OCI-LY3 (cell line): ENCODE results near the gene SFXN3.

Experiments used
- H2AFZ ChIP-seq: fragments of 200-600, 300-600 bp; shearing (Covaris generic); 2 replicates; pipeline ENCODE4 v1.6.0; 2014; ENCODE audit warnings: antibody characterized with exemption, low read depth, low read length
- H3K27ac ChIP-seq: fragments of 200-600, 300-600 bp; sonication (generic); 2 replicates; pipeline ENCODE4 v1.5.1; 2014; ENCODE audit warnings: mild to moderate bottlenecking, low read length, moderate library complexity, mixed read lengths
- H3K27me3 ChIP-seq: fragments of 200-600, 300-600 bp; sonication (generic); 2 replicates; pipeline ENCODE4 v1.6.1; 2014; ENCODE audit warnings: low read depth, low read length, mixed read lengths
- H3K36me3 ChIP-seq: fragments of 200-600, 300-600 bp; sonication (generic); replicated peaks from 2 replicates; pipeline ENCODE3; 2014; ENCODE audit warnings: low read depth, low read length, mixed read lengths
- H3K4me1 ChIP-seq: fragments of 300-600, 200-600 bp; sonication (generic); 2 replicates; pipeline ENCODE4 v1.6.1; 2014; ENCODE audit warnings: low read length, mixed read lengths
- H3K4me2 ChIP-seq: fragments of 200-600, 300-600 bp; sonication (generic); 2 replicates; pipeline ENCODE4 v1.6.1; 2014; ENCODE audit warnings: low read length, mixed read lengths
- H3K4me3 ChIP-seq: fragments of 300-600, 200-600 bp; sonication (generic); 2 replicates; pipeline ENCODE4 v1.5.1; 2014; ENCODE audit warnings: antibody characterized with exemption, mild to moderate bottlenecking, low read length, moderate library complexity
- H3K79me2 ChIP-seq: fragments of 300-600, 200-600 bp; shearing (Covaris generic); 2 replicates; pipeline ENCODE4 v1.6.1; 2014; ENCODE audit warnings: mild to moderate bottlenecking, low read length, mixed read lengths
- H3K9ac ChIP-seq: fragments of 300-600, 200-600 bp; shearing (Covaris generic); 2 replicates; pipeline ENCODE4 v1.6.0; 2014; ENCODE audit warnings: mild to moderate bottlenecking, low read length, moderate library complexity
- H3K9me3 ChIP-seq: fragments of 200-600, 300-600 bp; shearing (Covaris generic); 2 replicates; pipeline ENCODE4 v1.6.1; 2014; ENCODE audit warnings: low read length, mixed read lengths; ENCODE audit not compliant: insufficient read depth
- H4K20me1 ChIP-seq: fragments of 200-600, 300-600 bp; sonication (generic); 2 replicates; pipeline ENCODE4 v1.6.1; 2016; ENCODE audit warnings: low read length, mixed read lengths; ENCODE audit not compliant: insufficient read depth
- EZH2phosphoT487 ChIP-seq: fragments of 200-600 bp; shearing (Covaris generic); IDR thresholded peaks from 2 replicates; pipeline ENCODE4 v1.6.1; 2018; ENCODE audit warnings: antibody characterized with exemption, mixed run types, low read depth
- TF ChIP-seq, protein P1 (sequence below): fragments of 200-600, 300-600 bp; sonication (generic); IDR thresholded peaks from 2 replicates; pipeline ENCODE4 v1.5.1; 2014; ENCODE audit warnings: antibody characterized with exemption, low read length, low read depth

Gene SFXN3

DNA sequence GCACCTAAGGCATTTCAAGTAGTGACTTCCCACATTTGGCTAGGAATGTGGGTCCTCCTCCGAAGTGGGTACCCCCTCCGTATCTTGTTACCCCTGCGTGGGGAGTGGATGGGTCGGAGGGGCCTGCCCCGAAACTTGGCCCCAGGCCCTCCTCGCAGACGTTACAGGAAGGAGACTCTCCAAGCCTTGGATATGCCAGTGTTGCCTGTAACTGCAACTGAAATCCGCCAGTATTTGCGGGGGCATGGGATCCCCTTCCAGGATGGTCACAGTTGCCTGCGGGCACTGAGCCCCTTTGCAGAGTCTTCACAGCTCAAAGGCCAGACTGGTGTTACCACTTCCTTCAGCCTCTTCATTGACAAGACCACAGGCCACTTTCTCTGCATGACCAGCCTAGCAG lies 42.9 kb upstream of the SFXN3 start:
- TF ChIP-seq EZH2phosphoT487, result no peak
- TF ChIP-seq, protein P1, sequence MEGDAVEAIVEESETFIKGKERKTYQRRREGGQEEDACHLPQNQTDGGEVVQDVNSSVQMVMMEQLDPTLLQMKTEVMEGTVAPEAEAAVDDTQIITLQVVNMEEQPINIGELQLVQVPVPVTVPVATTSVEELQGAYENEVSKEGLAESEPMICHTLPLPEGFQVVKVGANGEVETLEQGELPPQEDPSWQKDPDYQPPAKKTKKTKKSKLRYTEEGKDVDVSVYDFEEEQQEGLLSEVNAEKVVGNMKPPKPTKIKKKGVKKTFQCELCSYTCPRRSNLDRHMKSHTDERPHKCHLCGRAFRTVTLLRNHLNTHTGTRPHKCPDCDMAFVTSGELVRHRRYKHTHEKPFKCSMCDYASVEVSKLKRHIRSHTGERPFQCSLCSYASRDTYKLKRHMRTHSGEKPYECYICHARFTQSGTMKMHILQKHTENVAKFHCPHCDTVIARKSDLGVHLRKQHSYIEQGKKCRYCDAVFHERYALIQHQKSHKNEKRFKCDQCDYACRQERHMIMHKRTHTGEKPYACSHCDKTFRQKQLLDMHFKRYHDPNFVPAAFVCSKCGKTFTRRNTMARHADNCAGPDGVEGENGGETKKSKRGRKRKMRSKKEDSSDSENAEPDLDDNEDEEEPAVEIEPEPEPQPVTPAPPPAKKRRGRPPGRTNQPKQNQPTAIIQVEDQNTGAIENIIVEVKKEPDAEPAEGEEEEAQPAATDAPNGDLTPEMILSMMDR, result no peak
- H3K79me2 ChIP-seq, result peaks cover 57% of the 10 kb centered on the region
- H3K9me3 ChIP-seq, result no peaks in the 10 kb centered on the region
- H3K4me2 ChIP-seq, result peak overlapping the region; percentile 96
- H3K27me3 ChIP-seq, result no peaks in the 10 kb centered on the region
- peak overlapping the region; percentile 93 for H3K4me3 ChIP-seq
- no peak overlapping the region for H3K27ac ChIP-seq
- H2AFZ ChIP-seq, result no peak overlapping the region
- H4K20me1 ChIP-seq, result no peaks in the 10 kb centered on the region
- H3K4me1 ChIP-seq, result peaks cover 18% of the 10 kb centered on the region
- H3K9ac ChIP-seq, result peak overlapping the region; percentile 76
- H3K36me3 ChIP-seq, result peaks cover 19% of the 10 kb centered on the region

DNA sequence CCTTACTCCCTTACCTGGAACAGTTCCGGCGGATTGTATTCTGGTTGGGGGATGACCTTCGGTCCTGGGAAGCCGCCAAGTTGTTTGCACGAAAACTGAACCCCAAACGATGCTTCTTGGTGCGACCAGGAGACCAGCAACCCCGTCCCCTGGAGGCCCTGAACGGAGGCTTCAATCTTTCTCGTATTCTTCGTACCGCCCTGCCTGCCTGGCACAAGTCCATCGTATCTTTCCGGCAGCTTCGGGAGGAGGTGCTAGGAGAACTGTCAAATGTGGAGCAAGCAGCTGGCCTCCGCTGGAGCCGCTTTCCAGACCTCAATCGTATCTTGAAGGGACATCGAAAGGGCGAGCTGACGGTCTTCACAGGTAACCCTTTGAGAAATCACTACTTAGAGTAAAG lies 41.9 kb upstream of the SFXN3 start:
- Histone ChIP-seq H3K79me2 (peaks cover 57% of the 10 kb centered on the region), H3K27me3 (no peaks in the 10 kb centered on the region), H2AFZ (no peak overlapping the region), H3K4me3 (no peak overlapping the region), H4K20me1 (no peaks in the 10 kb centered on the region), H3K27ac (no peak overlapping the region), H3K4me1 (peaks cover 18% of the 10 kb centered on the region), H3K9ac (no peak overlapping the region), H3K9me3 (no peaks in the 10 kb centered on the region), H3K36me3 (peaks cover 19% of the 10 kb centered on the region), H3K4me2 (no peak overlapping the region)
- no peak for TF ChIP-seq EZH2phosphoT487
- TF ChIP-seq, protein P1, result no peak

- no peak overlapping the region for H3K4me3 ChIP-seq
- H3K4me2 ChIP-seq, result no peak overlapping the region
- no peaks in the 10 kb centered on the region for H3K9me3 ChIP-seq
- no peaks in the 10 kb centered on the region for H4K20me1 ChIP-seq
- H3K4me1 ChIP-seq, result peaks cover 14% of the 10 kb centered on the region
- H3K36me3 ChIP-seq, result peaks cover 18% of the 10 kb centered on the region
- H3K27me3 ChIP-seq, result no peaks in the 10 kb centered on the region
- H3K79me2 ChIP-seq, result peaks cover 29% of the 10 kb centered on the region
- no peak overlapping the region for H3K9ac ChIP-seq
- TF ChIP-seq, protein P1, result peak; percentile 39
- no peak for TF ChIP-seq EZH2phosphoT487
- no peak overlapping the region for H2AFZ ChIP-seq
- no peak overlapping the region for H3K27ac ChIP-seq
These were observed 36.9 kb upstream of the SFXN3 start for GRCh38 chr10:100993986-100994708.

- no peak overlapping the region for H2AFZ ChIP-seq
- H3K4me3 ChIP-seq, result no peak overlapping the region
- no peaks in the 10 kb centered on the region for H3K9me3 ChIP-seq
- no peaks in the 10 kb centered on the region for H3K27me3 ChIP-seq
- no peak overlapping the region for H3K4me2 ChIP-seq
- peaks cover 12% of the 10 kb centered on the region for H3K36me3 ChIP-seq
- H3K4me1 ChIP-seq, result peaks cover 14% of the 10 kb centered on the region
- H3K79me2 ChIP-seq, result peaks cover 19% of the 10 kb centered on the region
- H3K27ac ChIP-seq, result no peak overlapping the region
- H3K9ac ChIP-seq, result no peak overlapping the region
- no peak for TF ChIP-seq EZH2phosphoT487
- TF ChIP-seq, protein P1, result no peak
- no peaks in the 10 kb centered on the region for H4K20me1 ChIP-seq
These were observed 35.9 kb upstream of the SFXN3 start for GRCh38 chr10:100995181-100995580.
